ENCODE measurements around the gene TIMP4. TPM values are rescaled to one million over a fixed set of nuclear protein-coding genes. Genes with fewer than 3 reads are reported as not detected.

The TIMP4 gene
- polyA plus RNA-seq, 3 donors from 2014 or later, result not detected

GRCh38 chr3:12180218-12180617, 21.5 kb upstream of the TIMP4 start:
- no peak overlapping the region for H3K4me3 Mint-ChIP-seq
- DNase-seq, result no peak
- no peak overlapping the region for H3K27ac Mint-ChIP-seq

GRCh38 chr3:12179441-12179840, 20.7 kb upstream of the TIMP4 start:
- peaks cover 0 to 3% (median 0%) of the 10 kb centered on the region in 6 donors for H3K9me3 Mint-ChIP-seq
- no peak overlapping the region for H3K27ac Mint-ChIP-seq
- H3K27me3 Mint-ChIP-seq (ENCODE audit: low read depth in 3 of 3), result peaks cover 0 to 5% (median 4%) of the 10 kb centered on the region in 3 donors
- no peaks in the 10 kb centered on the region for H3K4me1 Mint-ChIP-seq
- DNase-seq, result no peak
- H3K4me3 Mint-ChIP-seq, result no peak overlapping the region
- no peaks in the 10 kb centered on the region for H3K36me3 Mint-ChIP-seq

More at GRCh38 chr3:12180218-12180617, 21.5 kb upstream of the TIMP4 start:
- no peaks in the 10 kb centered on the region for H3K36me3 Mint-ChIP-seq
- H3K4me1 Mint-ChIP-seq, result no peaks in the 10 kb centered on the region
- H3K9me3 Mint-ChIP-seq, result no peaks in the 10 kb centered on the region
- peaks cover 0 to 6% (median 4%) of the 10 kb centered on the region in 3 donors for H3K27me3 Mint-ChIP-seq (ENCODE audit: low read depth in 3 of 3)

- Mint-ChIP-seq H3K27ac (no peak overlapping the region), H3K27me3 (ENCODE audit: low read depth in 3 of 3) (peaks cover 3 to 5% (median 4%) of the 10 kb centered on the region in 3 donors), H3K4me3 (no peak overlapping the region), H3K4me1 (no peaks in the 10 kb centered on the region), H3K9me3 (peaks cover 0 to 3% (median 0%) of the 10 kb centered on the region in 6 donors), H3K36me3 (no peaks in the 10 kb centered on the region)
- no peak for DNase-seq
Observed at GRCh38 chr3:12178091-12178820, 19.5 kb upstream of the TIMP4 start.

- DNase-seq, result no peak
- Mint-ChIP-seq H3K4me3 (no peak overlapping the region), H3K4me1 (no peaks in the 10 kb centered on the region), H3K9me3 (peaks cover 0 to 3% (median under 1%) of the 10 kb centered on the region in 6 donors), H3K27me3 (ENCODE audit: low read depth in 3 of 3) (peaks cover 0 to 4% (median 4%) of the 10 kb centered on the region in 3 donors), H3K36me3 (no peaks in the 10 kb centered on the region), H3K27ac (no peak overlapping the region)
Observed at GRCh38 chr3:12177126-12177525, 18.4 kb upstream of the TIMP4 start.

- Mint-ChIP-seq H3K9me3 (peaks cover 0 to 5% (median 1%) of the 10 kb centered on the region in 6 donors), H3K36me3 (no peaks in the 10 kb centered on the region), H3K4me1 (no peaks in the 10 kb centered on the region), H3K27ac (no peak overlapping the region), H3K4me3 (no peak overlapping the region), H3K27me3 (ENCODE audit: low read depth in 3 of 3) (peaks cover 0 to 4% (median 4%) of the 10 kb centered on the region in 3 donors)
- no peak for DNase-seq
Observed at GRCh38 chr3:12175844-12176453, 17.2 kb upstream of the TIMP4 start.

GRCh38 chr3:12175137-12175593, 16.5 kb upstream of the TIMP4 start:
- Mint-ChIP-seq H3K27ac (no peak overlapping the region), H3K4me1 (no peaks in the 10 kb centered on the region), H3K27me3 (ENCODE audit: low read depth in 3 of 3) (peaks cover 0 to 5% (median 4%) of the 10 kb centered on the region in 3 donors), H3K4me3 (no peak overlapping the region), H3K9me3 (peaks cover 0 to 5% (median 1%) of the 10 kb centered on the region in 6 donors), H3K36me3 (no peaks in the 10 kb centered on the region)
- no peak for DNase-seq

- H3K4me3 Mint-ChIP-seq, result no peak overlapping the region
- peaks cover 0 to 5% (median 1%) of the 10 kb centered on the region in 6 donors for H3K9me3 Mint-ChIP-seq
- H3K36me3 Mint-ChIP-seq, result no peaks in the 10 kb centered on the region
- no peaks in the 10 kb centered on the region for H3K4me1 Mint-ChIP-seq
- peaks cover 0 to 7% (median 2%) of the 10 kb centered on the region in 3 donors for H3K27me3 Mint-ChIP-seq (ENCODE audit: low read depth in 3 of 3)
- DNase-seq, result no peak
- no peak overlapping the region for H3K27ac Mint-ChIP-seq
Observed at GRCh38 chr3:12170207-12170606, 11.5 kb upstream of the TIMP4 start.

- Mint-ChIP-seq H3K27me3 (ENCODE audit: low read depth in 3 of 3) (peaks cover 0 to 9% (median 2%) of the 10 kb centered on the region in 3 donors), H3K4me1 (no peaks in the 10 kb centered on the region), H3K27ac (no peak overlapping the region), H3K36me3 (no peaks in the 10 kb centered on the region), H3K4me3 (no peak overlapping the region), H3K9me3 (peaks cover 0 to 1% (median 0%) of the 10 kb centered on the region in 6 donors)
- DNase-seq, result no peak
Observed at GRCh38 chr3:12165909-12166308, 7.2 kb upstream of the TIMP4 start.

GRCh38 chr3:12159227-12159601, 502 bp upstream of the TIMP4 start:
- Mint-ChIP-seq H3K4me3 (no peak overlapping the region), H3K36me3 (peaks cover 0 to 4% (median 0%) of the 10 kb centered on the region in 3 donors), H3K4me1 (no peaks in the 10 kb centered on the region), H3K27ac (no peak overlapping the region), H3K27me3 (ENCODE audit: low read depth in 3 of 3) (peaks cover 2 to 12% (median 5%) of the 10 kb centered on the region in 3 donors), H3K9me3 (no peaks in the 10 kb centered on the region)
- DNase-seq, result no peak

- peaks cover 0 to 4% (median 0%) of the 10 kb centered on the region in 3 donors for H3K36me3 Mint-ChIP-seq
- DNase-seq, result no peak
- no peak overlapping the region for H3K27ac Mint-ChIP-seq
- no peaks in the 10 kb centered on the region for H3K9me3 Mint-ChIP-seq
- H3K4me1 Mint-ChIP-seq, result no peaks in the 10 kb centered on the region
- H3K4me3 Mint-ChIP-seq, result no peak overlapping the region
- peaks cover 2 to 9% (median 5%) of the 10 kb centered on the region in 3 donors for H3K27me3 Mint-ChIP-seq (ENCODE audit: low read depth in 3 of 3)
Observed at GRCh38 chr3:12157026-12157425, 1.7 kb downstream of the TIMP4 start.

- Mint-ChIP-seq H3K27ac (no peak overlapping the region), H3K4me1 (no peaks in the 10 kb centered on the region), H3K36me3 (peaks cover 0 to 4% (median 0%) of the 10 kb centered on the region in 3 donors), H3K9me3 (no peaks in the 10 kb centered on the region), H3K27me3 (ENCODE audit: low read depth in 3 of 3) (peaks cover 2 to 7% (median 5%) of the 10 kb centered on the region in 3 donors), H3K4me3 (no peak overlapping the region)
- DNase-seq, result no peak
Observed at GRCh38 chr3:12155828-12156227, 2.9 kb downstream of the TIMP4 start.

- H3K27me3 Mint-ChIP-seq (ENCODE audit: low read depth in 3 of 3), result peaks cover 2 to 9% (median 5%) of the 10 kb centered on the region in 3 donors
Observed at GRCh38 chr3:12155264-12155663, 3.4 kb downstream of the TIMP4 start.

GRCh38 chr3:12154151-12154550, 4.6 kb downstream of the TIMP4 start:
- no peak for DNase-seq
- no peak overlapping the region for H3K4me3 Mint-ChIP-seq
- H3K27ac Mint-ChIP-seq, result no peak overlapping the region
- peaks cover 2 to 9% (median 5%) of the 10 kb centered on the region in 3 donors for H3K27me3 Mint-ChIP-seq (ENCODE audit: low read depth in 3 of 3)
- H3K4me1 Mint-ChIP-seq, result no peaks in the 10 kb centered on the region
- H3K36me3 Mint-ChIP-seq, result peaks cover 0 to 3% (median 0%) of the 10 kb centered on the region in 3 donors
- H3K9me3 Mint-ChIP-seq, result no peaks in the 10 kb centered on the region

More at GRCh38 chr3:12155264-12155663, 3.4 kb downstream of the TIMP4 start:
- no peak overlapping the region for H3K27ac Mint-ChIP-seq
- H3K9me3 Mint-ChIP-seq, result no peaks in the 10 kb centered on the region
- no peak overlapping the region for H3K4me3 Mint-ChIP-seq
- H3K36me3 Mint-ChIP-seq, result peaks cover 0 to 4% (median 0%) of the 10 kb centered on the region in 3 donors
- H3K4me1 Mint-ChIP-seq, result no peaks in the 10 kb centered on the region
- DNase-seq, result no peak

GRCh38 chr3:12150112-12150511, 8.6 kb downstream of the TIMP4 start:
- no peaks in the 10 kb centered on the region for H3K4me1 Mint-ChIP-seq
- H3K36me3 Mint-ChIP-seq, result no peaks in the 10 kb centered on the region
- H3K9me3 Mint-ChIP-seq, result no peaks in the 10 kb centered on the region
- no peak overlapping the region for H3K27ac Mint-ChIP-seq
- no peak for DNase-seq
- H3K27me3 Mint-ChIP-seq (ENCODE audit: low read depth in 3 of 3), result peaks cover 0 to 3% (median 2%) of the 10 kb centered on the region in 3 donors
- no peak overlapping the region for H3K4me3 Mint-ChIP-seq
